MM.1S (cell line): ENCODE results near the gene RND1.

Source experiments
- EZH2 ChIP-seq: fragments of 300-600 bp; sonication (generic); optimal IDR thresholded peaks from 2 replicates; pipeline ENCODE3; 2017; ENCODE audit warnings: low read depth, mild to moderate bottlenecking, antibody characterized with exemption, low read length, mixed read lengths
- EZH2phosphoT487 ChIP-seq: fragments of 300-600 bp; sonication (generic); IDR thresholded peaks from 2 replicates; pipeline ENCODE4 v1.6.1; 2018; ENCODE audit warnings: antibody characterized with exemption, low read length
- TF ChIP-seq, protein P1 (sequence below): fragments of 300-600 bp; sonication (generic); IDR thresholded peaks from 2 replicates; pipeline ENCODE4 v1.5.1; 2016; ENCODE audit warnings: antibody characterized with exemption, low read length, mixed read lengths

DNA sequence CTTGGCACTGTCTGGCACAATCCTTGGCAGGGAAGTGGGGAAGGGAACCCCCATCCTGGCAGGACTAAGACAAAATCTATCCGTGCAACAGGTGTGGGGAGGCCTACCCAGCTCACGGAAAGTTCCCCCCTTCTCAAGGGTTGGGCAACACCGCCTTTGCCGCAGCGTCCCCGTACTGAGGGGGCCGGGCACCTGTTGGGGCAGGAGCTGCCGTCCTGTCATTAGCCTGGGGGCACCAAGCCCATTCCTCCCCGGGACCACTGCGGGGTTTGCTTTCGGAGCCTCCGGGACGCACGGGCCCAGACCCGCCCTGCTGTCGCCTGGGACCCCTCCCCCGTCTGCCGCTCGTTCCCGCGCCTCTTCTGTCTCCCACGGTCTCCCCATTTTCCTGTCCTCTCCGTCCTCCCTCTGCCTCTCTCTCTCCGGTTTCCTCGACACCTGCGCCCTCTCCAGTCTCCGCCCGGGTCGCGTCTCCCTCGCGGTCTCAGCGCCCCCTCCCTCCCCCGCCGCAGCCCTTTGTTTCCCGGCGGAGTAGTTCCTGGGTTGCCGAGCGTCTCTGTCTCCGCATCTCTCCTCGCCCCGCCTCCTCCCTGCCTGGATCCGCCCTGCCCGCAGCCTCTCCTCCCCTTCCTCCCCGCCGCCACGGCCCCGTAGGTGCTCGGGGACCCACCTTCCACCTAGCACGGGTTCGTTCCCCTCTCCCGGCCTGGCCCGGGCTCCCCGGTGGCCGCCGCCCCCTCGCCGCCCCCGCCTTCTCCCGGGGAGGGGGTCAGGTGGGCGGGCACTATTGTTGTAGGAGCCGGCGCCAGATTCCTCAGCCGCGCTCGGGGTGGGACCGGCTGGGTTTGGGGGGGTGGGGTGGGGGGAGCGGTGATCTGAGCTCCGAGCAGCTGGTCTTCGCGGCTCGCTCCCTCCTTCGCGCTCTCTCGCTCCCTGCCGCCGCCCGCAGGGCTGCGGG, 47.5 kb downstream of the RND1 start, which contains the start of gene CACNB3:
- TF ChIP-seq, protein P1, sequence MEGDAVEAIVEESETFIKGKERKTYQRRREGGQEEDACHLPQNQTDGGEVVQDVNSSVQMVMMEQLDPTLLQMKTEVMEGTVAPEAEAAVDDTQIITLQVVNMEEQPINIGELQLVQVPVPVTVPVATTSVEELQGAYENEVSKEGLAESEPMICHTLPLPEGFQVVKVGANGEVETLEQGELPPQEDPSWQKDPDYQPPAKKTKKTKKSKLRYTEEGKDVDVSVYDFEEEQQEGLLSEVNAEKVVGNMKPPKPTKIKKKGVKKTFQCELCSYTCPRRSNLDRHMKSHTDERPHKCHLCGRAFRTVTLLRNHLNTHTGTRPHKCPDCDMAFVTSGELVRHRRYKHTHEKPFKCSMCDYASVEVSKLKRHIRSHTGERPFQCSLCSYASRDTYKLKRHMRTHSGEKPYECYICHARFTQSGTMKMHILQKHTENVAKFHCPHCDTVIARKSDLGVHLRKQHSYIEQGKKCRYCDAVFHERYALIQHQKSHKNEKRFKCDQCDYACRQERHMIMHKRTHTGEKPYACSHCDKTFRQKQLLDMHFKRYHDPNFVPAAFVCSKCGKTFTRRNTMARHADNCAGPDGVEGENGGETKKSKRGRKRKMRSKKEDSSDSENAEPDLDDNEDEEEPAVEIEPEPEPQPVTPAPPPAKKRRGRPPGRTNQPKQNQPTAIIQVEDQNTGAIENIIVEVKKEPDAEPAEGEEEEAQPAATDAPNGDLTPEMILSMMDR: no peak
- TF ChIP-seq EZH2phosphoT487 (no peak), EZH2 (no peak)
